CD4-positive, CD25-positive, alpha-beta regulatory T cell (primary cell): ENCODE results near the gene SNRPB2. TPM values are rescaled to one million over a fixed set of nuclear protein-coding genes. Genes with fewer than 3 reads are reported as not detected.

ENCODE experiments used
- ATAC-seq, 2 donors: fragments of 150-1000 bp; cut with Tn5 transposase; one replicate each; pipeline ENCODE4 v1.10.0; 2021; ENCODE audit warnings: low read depth in 2 of 2, moderate number of reproducible peaks in 2 of 2, moderate library complexity in 1 of 2
- DNase-seq, 3 donors: peaks; one replicate each; pipeline versions ENCODE4 v3.0.0 to v3.0.0-alpha.2; 2012 to 2022; ENCODE audit warnings: mixed read lengths in 1 of 3
- H3K27ac ChIP-seq: one replicate; pipeline ENCODE4 v1.7.0; 2013; ENCODE audit warnings: mild to moderate bottlenecking, low read length; ENCODE audit not compliant: insufficient read depth, poor library complexity, severe bottlenecking
- H3K27me3 ChIP-seq: one replicate; pipeline ENCODE4 v1.7.0; 2013; ENCODE audit warnings: low read length; ENCODE audit not compliant: control insufficient read depth, insufficient read depth
- H3K36me3 ChIP-seq: one replicate; pipeline ENCODE4 v1.7.0; 2013; ENCODE audit warnings: mild to moderate bottlenecking, low read length, moderate library complexity; ENCODE audit not compliant: control insufficient read depth, insufficient read depth
- H3K4me1 ChIP-seq: 2 replicates; pipeline ENCODE4 v1.7.0; 2013; ENCODE audit warnings: mild to moderate bottlenecking, low read length; ENCODE audit not compliant: insufficient read depth, control insufficient read depth, poor library complexity, severe bottlenecking
- H3K4me3 ChIP-seq: one replicate; pipeline ENCODE4 v1.7.0; 2013; ENCODE audit warnings: low read depth, mild to moderate bottlenecking, low read length, moderate library complexity
- H3K9me3 ChIP-seq, 2 experiments: 1 replicate in 1 of 2; 2 replicates in 1 of 2; pipeline ENCODE4 v1.7.0; 2013; ENCODE audit warnings: low read length in 2 of 2, mild to moderate bottlenecking in 1 of 2, moderate library complexity in 1 of 2; ENCODE audit not compliant: control insufficient read depth in 2 of 2
- H3K27ac Mint-ChIP-seq, 3 donors: one replicate each; pipeline ENCODE4 v1.8.0; 2020 to 2022; ENCODE audit warnings: mild to moderate bottlenecking in 3 of 3, mixed read lengths in 3 of 3, moderate library complexity in 2 of 3
- H3K27me3 Mint-ChIP-seq: one replicate; pipeline ENCODE4 v1.8.0; 2022; ENCODE audit warnings: mild to moderate bottlenecking, mixed read lengths
- H3K36me3 Mint-ChIP-seq: one replicate; pipeline ENCODE4 v1.8.0; 2020; ENCODE audit warnings: mixed read lengths
- H3K4me1 Mint-ChIP-seq, 4 donors: one replicate each; pipeline ENCODE4 v1.8.0; 2020 to 2022; ENCODE audit warnings: mixed read lengths in 4 of 4, mild to moderate bottlenecking in 1 of 4
- H3K4me3 Mint-ChIP-seq, 4 donors: one replicate each; pipeline ENCODE4 v1.8.0; 2020 to 2022; ENCODE audit warnings: mild to moderate bottlenecking in 4 of 4, mixed read lengths in 4 of 4, moderate library complexity in 3 of 4
- H3K9me3 Mint-ChIP-seq, 7 donors: one replicate each; pipeline ENCODE4 v1.8.0; 2020 to 2022; ENCODE audit warnings: mixed read lengths in 7 of 7, mild to moderate bottlenecking in 3 of 7, moderate library complexity in 2 of 7
- polyA plus RNA-seq, 4 donors: library from polyadenylated mRNA; unstranded; fragments of 300-500 nt; fragmentation: Illumina TruSeq; gene quantifications; one replicate each; pipeline ENCODE4 v1.2.3, GENCODE V29; 2021
- total RNA-seq: library from RNA; stranded (reverse); gene quantifications from one replicate; pipeline ENCODE4 v1.2.3, GENCODE V29; 2022

SNRPB2 gene
- total and polyA plus RNA-seq, 5 donors from 2014 or later = 49.9 to 115 (median 88.1) TPM

DNA sequence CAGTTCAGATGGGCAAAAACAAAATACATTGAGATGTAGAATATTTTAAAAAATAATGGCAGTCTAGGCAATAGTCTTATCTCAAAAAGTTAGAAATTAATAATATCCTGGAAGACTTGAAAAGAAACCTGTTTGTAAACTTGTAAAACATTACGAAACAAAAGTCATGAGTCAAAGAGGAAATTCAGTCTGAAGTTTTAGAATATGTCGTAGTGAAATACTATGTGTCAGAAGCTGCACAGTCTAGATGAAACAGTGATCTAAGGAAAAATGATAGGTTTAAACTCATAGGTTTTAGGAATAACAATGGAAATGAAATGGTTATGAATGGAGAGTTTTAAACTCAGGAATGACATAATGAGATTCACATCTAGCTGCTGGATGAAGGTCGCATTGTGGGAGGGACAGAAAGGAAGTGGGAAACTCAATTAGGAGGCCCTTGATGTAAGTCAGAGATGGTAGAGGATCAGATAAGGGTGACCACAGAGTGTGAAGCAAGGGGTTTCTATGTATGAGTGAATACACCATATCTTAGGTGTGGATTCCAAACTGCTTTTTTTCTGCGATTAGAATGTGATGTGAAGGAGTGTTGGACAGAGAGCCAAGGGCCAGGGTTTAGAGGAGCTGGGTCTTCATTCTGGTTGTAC lies 2.8 kb downstream of the SNRPB2 start:
- Histone ChIP-seq H3K4me1 (peaks cover 35% of the 10 kb centered on the region), H3K27ac (peak overlapping the region; percentile 48), H3K36me3 (peaks cover 48% of the 10 kb centered on the region), H3K9me3 (no peaks in the 10 kb centered on the region), H3K4me3 (peak overlapping the region; percentile 35), H3K27me3 (peaks cover 5% of the 10 kb centered on the region)
- Mint-ChIP-seq H3K4me1 (peaks cover 22 to 72% (median 53%) of the 10 kb centered on the region in 4 donors), H3K36me3 (peaks cover 63% of the 10 kb centered on the region), H3K4me3 (peak overlapping the region in 3 of 4 donors; percentile 11 to 57 (median 20)), H3K27me3 (peaks cover 14% of the 10 kb centered on the region), H3K27ac (peak overlapping the region; percentile 35 to 74 (median 61)), H3K9me3 (peaks cover 0 to 9% (median 4%) of the 10 kb centered on the region in 7 donors)
- no peak for ATAC-seq
- peak in 2 of 3 donors; percentile 16 to 50 for DNase-seq

DNA sequence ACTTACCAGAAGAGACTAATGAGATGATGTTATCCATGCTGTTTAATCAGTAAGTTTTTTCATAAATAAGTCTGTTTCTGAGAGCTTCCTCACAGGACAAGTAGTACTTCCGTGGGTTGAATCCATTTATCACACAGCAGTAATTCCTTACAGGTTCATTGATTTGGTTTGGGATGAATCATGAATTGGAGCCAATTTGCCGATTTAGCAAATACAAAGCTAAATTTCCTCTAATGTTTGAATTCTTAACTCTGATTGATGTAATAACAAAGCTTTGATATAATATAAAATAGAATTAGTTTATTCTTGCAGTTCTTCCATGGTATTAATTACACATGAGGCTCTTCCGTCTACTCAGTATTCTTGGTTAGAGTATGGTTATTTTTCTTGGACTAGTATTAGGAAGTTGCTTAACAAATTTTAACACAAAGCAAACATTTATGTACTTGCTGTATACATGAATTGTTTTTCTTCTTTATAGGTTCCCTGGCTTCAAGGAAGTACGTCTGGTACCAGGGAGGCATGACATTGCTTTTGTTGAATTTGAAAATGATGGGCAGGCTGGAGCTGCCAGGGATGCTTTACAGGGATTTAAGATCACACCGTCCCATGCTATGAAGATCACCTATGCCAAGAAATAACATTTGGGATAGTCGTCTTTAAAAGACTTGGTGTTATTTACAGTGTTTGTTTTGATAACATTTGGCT lies 10.7 kb downstream of the SNRPB2 start:
- ATAC-seq (no peak), DNase-seq (no peak)
- Histone ChIP-seq H3K4me3 (no peak overlapping the region), H3K27me3 (no peaks in the 10 kb centered on the region), H3K4me1 (no peaks in the 10 kb centered on the region), H3K27ac (no peak overlapping the region), H3K36me3 (peaks cover 70% of the 10 kb centered on the region), H3K9me3 (no peaks in the 10 kb centered on the region)
- no peak overlapping the region for H3K4me3 Mint-ChIP-seq
- H3K9me3 Mint-ChIP-seq = no peaks in the 10 kb centered on the region
- H3K36me3 Mint-ChIP-seq = peaks cover 46% of the 10 kb centered on the region
- H3K4me1 Mint-ChIP-seq = peaks cover 5 to 10% (median 7%) of the 10 kb centered on the region in 4 donors
- H3K27ac Mint-ChIP-seq = peak overlapping the region in 1 of 3 donors; percentile 5
- peaks cover 4% of the 10 kb centered on the region for H3K27me3 Mint-ChIP-seq

DNA sequence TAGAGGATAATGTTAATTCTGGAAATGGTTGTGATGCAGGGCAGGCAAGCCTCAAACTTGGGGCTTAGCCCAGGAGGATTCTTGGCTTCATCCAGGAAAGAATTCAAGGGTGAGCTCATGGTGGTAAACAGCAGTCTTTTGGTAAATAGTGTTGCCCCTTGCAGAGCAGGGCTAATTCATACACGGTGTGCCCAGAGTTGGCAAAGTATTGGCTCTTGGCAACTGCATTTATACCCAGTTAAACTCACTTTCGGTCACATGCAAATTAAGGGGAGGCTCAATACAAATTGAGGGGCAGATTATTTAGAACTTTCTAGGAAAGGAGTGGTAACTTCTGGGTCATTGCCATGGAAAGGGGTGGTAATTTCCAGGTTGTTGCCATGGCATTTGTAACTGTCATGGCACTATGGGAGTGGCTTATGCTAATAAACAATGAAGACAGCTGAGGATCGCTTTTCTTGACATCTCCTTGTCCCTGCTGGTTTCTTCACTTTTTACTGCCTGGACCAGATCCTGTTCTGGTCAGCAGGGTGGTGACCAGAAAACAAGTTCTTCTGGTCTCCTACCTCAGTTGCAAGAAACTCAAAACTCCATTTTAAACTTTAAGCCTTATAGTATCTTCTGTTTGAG lies 14.5 kb downstream of the SNRPB2 start:
- ATAC-seq = no peak

DNA sequence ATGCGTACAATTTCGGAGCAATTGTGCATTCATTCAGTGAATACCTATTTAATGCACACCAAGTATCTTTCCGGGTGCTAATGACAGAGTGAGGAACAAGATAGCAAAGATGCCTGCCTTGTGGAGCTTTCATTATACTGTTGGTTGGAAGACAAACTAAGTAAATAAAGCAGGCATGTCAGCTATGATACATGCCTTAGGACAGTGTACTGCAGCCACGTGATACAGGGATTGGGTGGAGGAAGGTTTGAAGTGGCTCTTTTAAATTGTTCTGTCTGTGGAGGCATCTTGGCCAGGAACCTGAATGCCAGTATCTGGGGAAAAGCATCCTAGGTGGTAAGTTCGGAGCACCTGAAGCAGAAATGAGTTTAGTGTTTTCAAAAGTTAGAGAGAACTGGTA lies 15.4 kb downstream of the SNRPB2 start:
- ATAC-seq (no peak), DNase-seq (no peak)
- Histone ChIP-seq H3K4me3 (no peak overlapping the region), H3K36me3 (peaks cover 25% of the 10 kb centered on the region), H3K27ac (no peak overlapping the region), H3K27me3 (peaks cover 8% of the 10 kb centered on the region), H3K4me1 (no peaks in the 10 kb centered on the region), H3K9me3 (no peaks in the 10 kb centered on the region)
- H3K4me1 Mint-ChIP-seq = peaks cover 0 to 5% (median 0%) of the 10 kb centered on the region in 4 donors
- H3K4me3 Mint-ChIP-seq = peak overlapping the region in 1 of 4 donors; percentile 33
- no peaks in the 10 kb centered on the region for H3K9me3 Mint-ChIP-seq
- H3K27me3 Mint-ChIP-seq = peaks cover 19% of the 10 kb centered on the region
- H3K36me3 Mint-ChIP-seq = peaks cover 19% of the 10 kb centered on the region
- no peak overlapping the region for H3K27ac Mint-ChIP-seq

More for the DNA sequence above, 14.5 kb downstream of the SNRPB2 start:
- Mint-ChIP-seq H3K27me3 (peaks cover 11% of the 10 kb centered on the region), H3K4me3 (no peak overlapping the region), H3K27ac (no peak overlapping the region), H3K9me3 (no peaks in the 10 kb centered on the region), H3K4me1 (peaks cover 2 to 5% (median 3%) of the 10 kb centered on the region in 4 donors), H3K36me3 (peaks cover 28% of the 10 kb centered on the region)
- H3K4me3 ChIP-seq = no peak overlapping the region
- no peak overlapping the region for H3K27ac ChIP-seq
- DNase-seq = no peak
- H3K4me1 ChIP-seq = no peaks in the 10 kb centered on the region
- peaks cover 8% of the 10 kb centered on the region for H3K27me3 ChIP-seq
- H3K36me3 ChIP-seq = peaks cover 34% of the 10 kb centered on the region
- H3K9me3 ChIP-seq = no peaks in the 10 kb centered on the region

DNA sequence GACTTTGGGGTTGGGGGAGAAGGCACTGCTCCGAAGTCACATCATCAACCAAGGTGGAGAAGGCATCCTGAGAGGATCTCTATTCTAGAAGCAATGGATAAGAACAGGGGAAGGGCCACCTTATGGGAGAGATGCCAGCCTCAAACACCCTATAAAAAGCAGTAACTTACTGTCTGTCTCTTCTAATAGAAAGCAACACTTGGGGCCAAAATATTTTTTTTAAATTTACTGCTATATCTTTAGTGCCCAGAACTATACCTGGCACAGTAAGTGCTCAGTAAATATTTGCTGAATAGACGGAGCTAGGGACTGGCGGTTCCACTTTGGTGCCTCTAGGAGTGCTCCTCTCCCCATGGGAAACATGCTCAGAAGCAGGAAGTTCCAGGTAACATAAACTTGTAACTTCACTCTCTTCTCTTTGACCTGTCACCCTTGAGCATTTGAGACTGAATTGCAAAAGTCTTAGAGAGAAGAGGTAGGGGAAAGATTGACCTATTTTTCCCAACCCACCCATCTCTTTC lies 17.5 kb downstream of the SNRPB2 start:
- ATAC-seq (no peak), DNase-seq (no peak)
- Mint-ChIP-seq H3K36me3 (peaks cover 6% of the 10 kb centered on the region), H3K27ac (no peak overlapping the region), H3K4me1 (peaks cover 0 to 5% (median 0%) of the 10 kb centered on the region in 4 donors), H3K4me3 (no peak overlapping the region), H3K9me3 (no peaks in the 10 kb centered on the region), H3K27me3 (peaks cover 29% of the 10 kb centered on the region)
- H3K27me3 ChIP-seq = peaks cover 10% of the 10 kb centered on the region
- H3K27ac ChIP-seq = no peak overlapping the region
- no peaks in the 10 kb centered on the region for H3K4me1 ChIP-seq
- H3K4me3 ChIP-seq = no peak overlapping the region
- H3K36me3 ChIP-seq = peaks cover 4% of the 10 kb centered on the region
- H3K9me3 ChIP-seq = no peaks in the 10 kb centered on the region

GRCh38 chr20:16748308-16748900 lies 18.6 kb downstream of the SNRPB2 start, which contains the start of gene OTOR:
TSS of gene OTOR (plus strand) at chr20:16748358. CDS start at chr20:16748402, 44 bp downstream.
- Mint-ChIP-seq H3K4me1 (peaks cover 0 to 5% (median 0%) of the 10 kb centered on the region in 4 donors), H3K27me3 (peaks cover 29% of the 10 kb centered on the region), H3K27ac (no peak within 1 kb of the TSS), H3K4me3 (no peak within 1 kb of the TSS), H3K9me3 (no peaks in the 10 kb centered on the region), H3K36me3 (no peaks in the 10 kb centered on the region)
- Histone ChIP-seq H3K9me3 (no peaks in the 10 kb centered on the region), H3K27ac (no peak within 1 kb of the TSS), H3K36me3 (no peaks in the 10 kb centered on the region), H3K27me3 (peaks cover 10% of the 10 kb centered on the region), H3K4me1 (no peaks in the 10 kb centered on the region), H3K4me3 (no peak within 1 kb of the TSS)
- ATAC-seq (no peak), DNase-seq (no peak)

- Mint-ChIP-seq H3K4me1 (peaks cover 0 to 1% (median 0%) of the 10 kb centered on the region in 4 donors), H3K4me3 (peak overlapping the region in 1 of 4 donors; percentile 47), H3K27me3 (peaks cover 32% of the 10 kb centered on the region), H3K9me3 (no peaks in the 10 kb centered on the region), H3K36me3 (no peaks in the 10 kb centered on the region), H3K27ac (no peak overlapping the region)
- Histone ChIP-seq H3K27me3 (peaks cover 10% of the 10 kb centered on the region), H3K9me3 (no peaks in the 10 kb centered on the region), H3K4me1 (no peaks in the 10 kb centered on the region), H3K27ac (no peak overlapping the region), H3K4me3 (no peak overlapping the region), H3K36me3 (no peaks in the 10 kb centered on the region)
- DNase-seq (no peak), ATAC-seq (no peak)
These were observed 19.7 kb downstream of the SNRPB2 start for GRCh38 chr20:16749573-16749972.
